Activated T-helper 2 cell treated with anti-CD3 and anti-CD28 coated beads, Interferon-gamma antibody, Interleukin-2, Interleukin-4, amounts not matched to agents 10 μg/mL and 5 μg/mL and 100 μg/mL, durations not matched to agents 14 hours and 24 hours and 36 hours (primary cell): Measurements from ENCODE around the gene ASAP2. TPM values are rescaled to one million over a fixed set of nuclear protein-coding genes. Genes with fewer than 3 reads are reported as not detected.

ENCODE experiments used
- DNase-seq: peaks from one replicate; pipeline ENCODE4 v3.0.0; 2021; ENCODE audit warnings: low spot score
- H3K27ac Mint-ChIP-seq: one replicate; pipeline ENCODE4 v1.8.0; 2021; ENCODE audit warnings: mixed read lengths
- H3K27me3 Mint-ChIP-seq: one replicate; pipeline ENCODE4 v1.8.0; 2021; ENCODE audit warnings: low read depth, mixed read lengths
- H3K36me3 Mint-ChIP-seq: one replicate; pipeline ENCODE4 v1.8.0; 2021; ENCODE audit warnings: low read depth, mixed read lengths
- H3K4me1 Mint-ChIP-seq: one replicate; pipeline ENCODE4 v1.8.0; 2021; ENCODE audit warnings: low read depth, mixed read lengths
- H3K4me3 Mint-ChIP-seq: one replicate; pipeline ENCODE4 v1.8.0; 2021; ENCODE audit warnings: low read depth, mild to moderate bottlenecking, moderate library complexity, mixed read lengths
- H3K9me3 Mint-ChIP-seq: one replicate; pipeline ENCODE4 v1.8.0; 2021; ENCODE audit warnings: mixed read lengths
- intact Hi-C: fragments of 100-400 bp; cut with micrococcal nuclease; formaldehyde crosslinking; loops from one replicate; pipeline ENCODE4 v1.15.1; 2023
- total RNA-seq: library from RNA; stranded (reverse); gene quantifications from 2 replicates; pipeline ENCODE4 v1.2.3, GENCODE V29; 2022

ASAP2 gene
- total RNA-seq, 1 donor from 2014 or later = 0.96 TPM

GRCh38 chr2:9169349-9170107, 37.1 kb upstream of the ASAP2 start:
- Mint-ChIP-seq H3K27me3 (peaks cover 13% of the 10 kb centered on the region), H3K4me1 (no peaks in the 10 kb centered on the region), H3K9me3 (no peaks in the 10 kb centered on the region), H3K36me3 (no peaks in the 10 kb centered on the region), H3K4me3 (no peak overlapping the region), H3K27ac (no peak overlapping the region)
- intact Hi-C loops = no loop called here
- DNase-seq = no peak

GRCh38 chr2:9170458-9171130, 36.0 kb upstream of the ASAP2 start:
- H3K27me3 Mint-ChIP-seq = peaks cover 13% of the 10 kb centered on the region
- H3K27ac Mint-ChIP-seq = no peak overlapping the region
- intact Hi-C loops = no loop called here
- H3K4me3 Mint-ChIP-seq = no peak overlapping the region
- H3K9me3 Mint-ChIP-seq = no peaks in the 10 kb centered on the region
- no peak for DNase-seq
- H3K4me1 Mint-ChIP-seq = no peaks in the 10 kb centered on the region
- H3K36me3 Mint-ChIP-seq = no peaks in the 10 kb centered on the region

GRCh38 chr2:9174771-9175437, 31.7 kb upstream of the ASAP2 start:
- intact Hi-C loops = no loop called here
- H3K4me1 Mint-ChIP-seq = no peaks in the 10 kb centered on the region
- H3K27ac Mint-ChIP-seq = no peak overlapping the region
- H3K27me3 Mint-ChIP-seq = peaks cover 10% of the 10 kb centered on the region
- DNase-seq = no peak
- H3K4me3 Mint-ChIP-seq = no peak overlapping the region
- H3K36me3 Mint-ChIP-seq = no peaks in the 10 kb centered on the region
- no peaks in the 10 kb centered on the region for H3K9me3 Mint-ChIP-seq

GRCh38 chr2:9178110-9178903, 28.3 kb upstream of the ASAP2 start:
- Mint-ChIP-seq H3K4me3 (no peak overlapping the region), H3K27ac (no peak overlapping the region), H3K27me3 (peaks cover 9% of the 10 kb centered on the region), H3K9me3 (no peaks in the 10 kb centered on the region), H3K36me3 (no peaks in the 10 kb centered on the region), H3K4me1 (no peaks in the 10 kb centered on the region)
- no peak for DNase-seq
- intact Hi-C loops = no loop called here

GRCh38 chr2:9178904-9179571, 27.6 kb upstream of the ASAP2 start:
- no peaks in the 10 kb centered on the region for H3K4me1 Mint-ChIP-seq
- H3K27ac Mint-ChIP-seq = no peak overlapping the region
- no peak for DNase-seq
- H3K4me3 Mint-ChIP-seq = no peak overlapping the region
- no peaks in the 10 kb centered on the region for H3K36me3 Mint-ChIP-seq
- intact Hi-C loops = no loop called here
- peaks cover 9% of the 10 kb centered on the region for H3K27me3 Mint-ChIP-seq
- H3K9me3 Mint-ChIP-seq = no peaks in the 10 kb centered on the region

GRCh38 chr2:9179572-9180201, 26.9 kb upstream of the ASAP2 start:
- Mint-ChIP-seq H3K9me3 (no peaks in the 10 kb centered on the region), H3K27me3 (peaks cover 9% of the 10 kb centered on the region), H3K27ac (no peak overlapping the region), H3K4me1 (no peaks in the 10 kb centered on the region), H3K4me3 (no peak overlapping the region), H3K36me3 (no peaks in the 10 kb centered on the region)
- intact Hi-C loops = no loop called here
- no peak for DNase-seq

- no peaks in the 10 kb centered on the region for H3K36me3 Mint-ChIP-seq
- no peak overlapping the region for H3K27ac Mint-ChIP-seq
- no peak for DNase-seq
- H3K4me1 Mint-ChIP-seq = no peaks in the 10 kb centered on the region
- no peaks in the 10 kb centered on the region for H3K9me3 Mint-ChIP-seq
- intact Hi-C loops = no loop called here
- no peak overlapping the region for H3K4me3 Mint-ChIP-seq
- peaks cover 7% of the 10 kb centered on the region for H3K27me3 Mint-ChIP-seq
These were observed 22.3 kb upstream of the ASAP2 start for GRCh38 chr2:9184361-9184760.

- peaks cover 2% of the 10 kb centered on the region for H3K27me3 Mint-ChIP-seq
- intact Hi-C loops = no loop called here
- H3K4me3 Mint-ChIP-seq = no peak overlapping the region
- H3K36me3 Mint-ChIP-seq = no peaks in the 10 kb centered on the region
- no peak for DNase-seq
- no peaks in the 10 kb centered on the region for H3K4me1 Mint-ChIP-seq
- H3K9me3 Mint-ChIP-seq = no peaks in the 10 kb centered on the region
- H3K27ac Mint-ChIP-seq = no peak overlapping the region
These were observed 18.9 kb upstream of the ASAP2 start for GRCh38 chr2:9187620-9188214.

GRCh38 chr2:9188823-9189222, 17.8 kb upstream of the ASAP2 start:
- DNase-seq = no peak
- intact Hi-C loops = no loop called here
- Mint-ChIP-seq H3K27me3 (peaks cover 2% of the 10 kb centered on the region), H3K4me3 (no peak overlapping the region), H3K36me3 (no peaks in the 10 kb centered on the region), H3K9me3 (no peaks in the 10 kb centered on the region), H3K4me1 (no peaks in the 10 kb centered on the region), H3K27ac (no peak overlapping the region)

- Mint-ChIP-seq H3K27me3 (peaks cover 4% of the 10 kb centered on the region), H3K9me3 (no peaks in the 10 kb centered on the region)
- intact Hi-C loops = no loop called here
These were observed 16.7 kb upstream of the ASAP2 start for GRCh38 chr2:9189901-9190300.

GRCh38 chr2:9191041-9191481, 15.6 kb upstream of the ASAP2 start:
- H3K4me3 Mint-ChIP-seq = no peak overlapping the region
- H3K27me3 Mint-ChIP-seq = peaks cover 4% of the 10 kb centered on the region
- H3K9me3 Mint-ChIP-seq = no peaks in the 10 kb centered on the region
- DNase-seq = no peak
- H3K36me3 Mint-ChIP-seq = no peaks in the 10 kb centered on the region
- H3K4me1 Mint-ChIP-seq = no peaks in the 10 kb centered on the region
- intact Hi-C loops = no loop called here
- H3K27ac Mint-ChIP-seq = no peak overlapping the region

More at GRCh38 chr2:9189901-9190300, 16.7 kb upstream of the ASAP2 start:
- no peak overlapping the region for H3K27ac Mint-ChIP-seq
- no peaks in the 10 kb centered on the region for H3K4me1 Mint-ChIP-seq
- no peak overlapping the region for H3K4me3 Mint-ChIP-seq
- H3K36me3 Mint-ChIP-seq = no peaks in the 10 kb centered on the region
- no peak for DNase-seq
